HepG2 (cell line): ENCODE results near the gene VDAC1. TPM values are rescaled to one million over a fixed set of nuclear protein-coding genes. Genes with fewer than 3 reads are reported as not detected.

Source experiments
- CEBPB ChIP-seq: IDR thresholded peaks from 2 replicates; pipeline ENCODE4 v1.6.1; 2011; ENCODE audit warnings: low read depth, low read length, improper control_type of control experiment, borderline replicate concordance
- GABPB1 ChIP-seq: IDR thresholded peaks from 2 replicates; pipeline ENCODE4 v1.6.1; 2016; ENCODE audit warnings: mild to moderate bottlenecking, missing genetic modification reagents, moderate library complexity, missing compliant biosample characterization
- HOXA5 ChIP-seq: sonication (generic); formaldehyde crosslinking; IDR thresholded peaks from 2 replicates; pipeline ENCODE4 v1.4.0; 2020; ENCODE audit warnings: missing genetic modification reagents
- IRX3 ChIP-seq: sonication (generic); formaldehyde crosslinking; IDR thresholded peaks from 2 replicates; pipeline ENCODE4 v1.8.1; 2023; ENCODE audit warnings: mild to moderate bottlenecking, low read depth, missing genetic modification reagents, borderline replicate concordance
- KAT2B ChIP-seq: fragments of 150-350 bp; IDR thresholded peaks from 2 replicates; pipeline ENCODE4 v1.6.1; 2014; ENCODE audit warnings: low read depth, low read length, borderline replicate concordance
- KDM6A ChIP-seq: IDR thresholded peaks from 2 replicates; pipeline ENCODE4 v1.6.1; 2016; ENCODE audit warnings: low read depth
- MXD4 ChIP-seq: IDR thresholded peaks from 2 replicates; pipeline ENCODE4 v1.6.1; 2016; ENCODE audit warnings: mild to moderate bottlenecking, missing biosample characterization, missing genetic modification reagents
- PRDM15 ChIP-seq: sonication (generic); formaldehyde crosslinking; IDR thresholded peaks from 2 replicates; pipeline ENCODE4 v1.4.0; 2020; ENCODE audit warnings: missing genetic modification reagents
- PRMT3 ChIP-seq: sonication (generic); formaldehyde crosslinking; IDR thresholded peaks from 2 replicates; pipeline ENCODE4 v1.8.1; 2022; ENCODE audit warnings: low read depth, mild to moderate bottlenecking, moderate library complexity, missing genetic modification reagents, borderline replicate concordance
- ZBTB3 ChIP-seq: sonication (generic); formaldehyde crosslinking; IDR thresholded peaks from 2 replicates; pipeline ENCODE4 v1.4.0; 2020; ENCODE audit warnings: low read depth, mild to moderate bottlenecking, moderate library complexity, missing genetic modification reagents, borderline replicate concordance
- ZEB1 ChIP-seq: IDR thresholded peaks from 2 replicates; pipeline ENCODE4 v1.6.1; 2012; ENCODE audit warnings: mild to moderate bottlenecking, low read depth, inconsistent platforms; ENCODE audit not compliant: insufficient replicate concordance
- ZKSCAN5 ChIP-seq: sonication (generic); formaldehyde crosslinking; IDR thresholded peaks from 2 replicates; pipeline ENCODE4 v1.5.1; 2020; ENCODE audit warnings: mild to moderate bottlenecking, missing genetic modification reagents
- ZMYM4 ChIP-seq: sonication (generic); formaldehyde crosslinking; IDR thresholded peaks from 2 replicates; pipeline ENCODE4 v1.8.1; 2023; ENCODE audit warnings: mild to moderate bottlenecking, missing genetic modification reagents
- ZNF629 ChIP-seq: sonication (generic); formaldehyde crosslinking; conservative IDR thresholded peaks from 2 replicates; pipeline ENCODE4 v1.5.0; 2020; ENCODE audit warnings: missing genetic modification reagents
- ZNF724P ChIP-seq: sonication (generic); formaldehyde crosslinking; IDR thresholded peaks from 2 replicates; pipeline ENCODE4 v1.8.0; 2022; ENCODE audit warnings: missing genetic modification reagents, borderline replicate concordance
- ZNF782 ChIP-seq: sonication (generic); formaldehyde crosslinking; IDR thresholded peaks from 2 replicates; pipeline ENCODE4 v1.4.0; 2020; ENCODE audit warnings: missing genetic modification reagents, mild to moderate bottlenecking, borderline replicate concordance
- polyA plus RNA-seq, 8 experiments: library from polyadenylated mRNA; depleted of rRNA in 3 of 8; stranded (reverse) in 7 of 8; unstranded in 1 of 8; fragments of >200 nt; fragmentation: Illumina TruSeq in 4 of 8; extraction: Trizol in 4 of 8; gene quantifications; 2 replicates each; pipeline versions ENCODE4 v1.2.1 to v1.2.3, GENCODE V29; 2011 to 2016; ENCODE audit warnings: low read depth in 4 of 8, missing spikeins in 1 of 8, mixed read lengths in 1 of 8; ENCODE audit not compliant: insufficient read depth in 1 of 8
- total RNA-seq, 5 experiments: library from RNA; depleted of rRNA; stranded (reverse); fragments of >200 nt; fragmentation: Illumina TruSeq; extraction: Trizol; gene quantifications; 2 replicates each; pipeline ENCODE4 v1.2.3, GENCODE V29; 2016; ENCODE audit warnings: low read depth in 1 of 5
- TF ChIP-seq, protein P1 (sequence below): sonication (generic); formaldehyde crosslinking; IDR thresholded peaks from 2 replicates; pipeline ENCODE4 v1.4.0; 2020; ENCODE audit warnings: missing genetic modification reagents, borderline replicate concordance
- TF ChIP-seq, protein P2 (sequence below): IDR thresholded peaks from 2 replicates; pipeline ENCODE4 v1.6.1; 2016; ENCODE audit warnings: mild to moderate bottlenecking, missing biosample characterization, missing genetic modification reagents
- TF ChIP-seq, protein P3 (sequence below): sonication (generic); formaldehyde crosslinking; IDR thresholded peaks from 2 replicates; pipeline ENCODE4 v1.4.0; 2020; ENCODE audit warnings: low read depth, mild to moderate bottlenecking, missing genetic modification reagents
- TF ChIP-seq, protein P4 (sequence below): IDR thresholded peaks from 2 replicates; pipeline ENCODE4 v1.6.1; 2016; ENCODE audit warnings: missing compliant biosample characterization, missing genetic modification reagents, borderline replicate concordance

VDAC1 gene
- total and polyA plus RNA-seq, 2 of the 13 experiments (the other 11 are each of a cell fraction or from before 2014, with no cell fraction given) = 112 to 380 TPM

- TF ChIP-seq, protein P1, sequence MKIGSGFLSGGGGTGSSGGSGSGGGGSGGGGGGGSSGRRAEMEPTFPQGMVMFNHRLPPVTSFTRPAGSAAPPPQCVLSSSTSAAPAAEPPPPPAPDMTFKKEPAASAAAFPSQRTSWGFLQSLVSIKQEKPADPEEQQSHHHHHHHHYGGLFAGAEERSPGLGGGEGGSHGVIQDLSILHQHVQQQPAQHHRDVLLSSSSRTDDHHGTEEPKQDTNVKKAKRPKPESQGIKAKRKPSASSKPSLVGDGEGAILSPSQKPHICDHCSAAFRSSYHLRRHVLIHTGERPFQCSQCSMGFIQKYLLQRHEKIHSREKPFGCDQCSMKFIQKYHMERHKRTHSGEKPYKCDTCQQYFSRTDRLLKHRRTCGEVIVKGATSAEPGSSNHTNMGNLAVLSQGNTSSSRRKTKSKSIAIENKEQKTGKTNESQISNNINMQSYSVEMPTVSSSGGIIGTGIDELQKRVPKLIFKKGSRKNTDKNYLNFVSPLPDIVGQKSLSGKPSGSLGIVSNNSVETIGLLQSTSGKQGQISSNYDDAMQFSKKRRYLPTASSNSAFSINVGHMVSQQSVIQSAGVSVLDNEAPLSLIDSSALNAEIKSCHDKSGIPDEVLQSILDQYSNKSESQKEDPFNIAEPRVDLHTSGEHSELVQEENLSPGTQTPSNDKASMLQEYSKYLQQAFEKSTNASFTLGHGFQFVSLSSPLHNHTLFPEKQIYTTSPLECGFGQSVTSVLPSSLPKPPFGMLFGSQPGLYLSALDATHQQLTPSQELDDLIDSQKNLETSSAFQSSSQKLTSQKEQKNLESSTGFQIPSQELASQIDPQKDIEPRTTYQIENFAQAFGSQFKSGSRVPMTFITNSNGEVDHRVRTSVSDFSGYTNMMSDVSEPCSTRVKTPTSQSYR = 0 out of 2 replicates have a peak, but pooled peaks have one; percentile 8
- peak; percentile 78; the same call in 1 of the 2 replicates for TF ChIP-seq ZKSCAN5 (CRISPR knock-in tag)
- TF ChIP-seq PRMT3 = no peak
- no peak for TF ChIP-seq IRX3 (CRISPR knock-in tag)
- TF ChIP-seq KAT2B = no peak
- TF ChIP-seq ZNF724P = no peak
- no peak for TF ChIP-seq ZNF782 (CRISPR knock-in tag)
- TF ChIP-seq KDM6A (CRISPR knock-in tag) = peak; percentile 87
- TF ChIP-seq, protein P2, sequence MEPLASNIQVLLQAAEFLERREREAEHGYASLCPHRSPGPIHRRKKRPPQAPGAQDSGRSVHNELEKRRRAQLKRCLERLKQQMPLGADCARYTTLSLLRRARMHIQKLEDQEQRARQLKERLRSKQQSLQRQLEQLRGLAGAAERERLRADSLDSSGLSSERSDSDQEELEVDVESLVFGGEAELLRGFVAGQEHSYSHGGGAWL (CRISPR knock-in tag) = no peak
- no peak for TF ChIP-seq CEBPB
- no peak for TF ChIP-seq PRDM15
- TF ChIP-seq, protein P3, sequence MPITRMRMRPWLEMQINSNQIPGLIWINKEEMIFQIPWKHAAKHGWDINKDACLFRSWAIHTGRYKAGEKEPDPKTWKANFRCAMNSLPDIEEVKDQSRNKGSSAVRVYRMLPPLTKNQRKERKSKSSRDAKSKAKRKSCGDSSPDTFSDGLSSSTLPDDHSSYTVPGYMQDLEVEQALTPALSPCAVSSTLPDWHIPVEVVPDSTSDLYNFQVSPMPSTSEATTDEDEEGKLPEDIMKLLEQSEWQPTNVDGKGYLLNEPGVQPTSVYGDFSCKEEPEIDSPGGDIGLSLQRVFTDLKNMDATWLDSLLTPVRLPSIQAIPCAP (CRISPR knock-in tag) = no peak
- TF ChIP-seq HOXA5 (CRISPR knock-in tag) = no peak
- no peak for TF ChIP-seq GABPB1 (CRISPR knock-in tag)
- TF ChIP-seq MXD4 (CRISPR knock-in tag) = no peak
- no peak for TF ChIP-seq ZMYM4
- no peak for TF ChIP-seq ZEB1
- TF ChIP-seq ZBTB3 = no peak
- peak; percentile 38; the same call in 1 of the 2 replicates for TF ChIP-seq ZNF629 (CRISPR knock-in tag)
- TF ChIP-seq, protein P4, sequence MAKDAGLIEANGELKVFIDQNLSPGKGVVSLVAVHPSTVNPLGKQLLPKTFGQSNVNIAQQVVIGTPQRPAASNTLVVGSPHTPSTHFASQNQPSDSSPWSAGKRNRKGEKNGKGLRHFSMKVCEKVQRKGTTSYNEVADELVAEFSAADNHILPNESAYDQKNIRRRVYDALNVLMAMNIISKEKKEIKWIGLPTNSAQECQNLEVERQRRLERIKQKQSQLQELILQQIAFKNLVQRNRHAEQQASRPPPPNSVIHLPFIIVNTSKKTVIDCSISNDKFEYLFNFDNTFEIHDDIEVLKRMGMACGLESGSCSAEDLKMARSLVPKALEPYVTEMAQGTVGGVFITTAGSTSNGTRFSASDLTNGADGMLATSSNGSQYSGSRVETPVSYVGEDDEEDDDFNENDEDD (CRISPR knock-in tag) = no peak
Measured at GRCh38 chr5:134018154-134018985, 13.6 kb upstream of the VDAC1 start (continued).
